ENCODE data around the gene LAGE3. TPM values are rescaled to one million over a fixed set of nuclear protein-coding genes. Genes with fewer than 3 reads are reported as not detected.

LAGE3 gene
- total and polyA plus RNA-seq, 2 donors (not counting 3 experiments of a cell fraction or from before 2014, with no cell fraction given): 14.3 to 31.9 TPM

DNA sequence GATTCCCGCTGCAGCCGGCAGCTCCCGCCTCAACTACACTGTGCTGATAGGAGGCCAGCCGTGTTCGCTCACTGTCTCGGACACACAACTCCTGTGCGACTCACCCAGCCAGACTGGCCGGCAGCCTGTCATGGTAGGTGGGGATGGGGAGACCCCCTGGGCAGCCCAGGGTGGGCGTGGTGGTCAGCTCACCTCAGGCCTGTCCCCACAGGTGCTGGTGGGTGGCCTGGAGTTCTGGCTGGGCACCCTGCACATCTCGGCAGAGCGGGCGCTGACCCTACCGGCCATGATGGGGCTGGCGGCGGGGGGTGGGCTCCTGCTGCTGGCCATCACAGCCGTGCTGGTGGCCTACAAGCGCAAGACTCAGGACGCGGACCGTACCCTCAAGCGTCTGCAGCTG, 11.5 kb downstream of the LAGE3 start:
- FAIRE-seq (no peak), DNase-seq (ENCODE audit: low read depth, low spot score) (no peak)
- H3K9me3 ChIP-seq (replicated peaks; ENCODE audit: control insufficient read depth, insufficient read depth, low read length): no peaks in the 10 kb centered on the region
- no peaks in the 10 kb centered on the region for H4K20me1 ChIP-seq (replicated peaks; ENCODE audit: control insufficient read depth, extremely low read depth, insufficient read depth, low read length)
- H3K4me2 ChIP-seq (ENCODE audit: insufficient read depth, low read length): no peak overlapping the region
- H3K27ac ChIP-seq (ENCODE audit: insufficient read depth, low read depth, low read length): no peak overlapping the region
- H3K36me3 ChIP-seq (ENCODE audit: control insufficient read depth in 2 of 2, extremely low read depth in 1 of 2, insufficient read depth in 2 of 2, low read length in 2 of 2): peaks cover 0 to 46% of the 10 kb centered on the region in 2 experiments
- no peaks in the 10 kb centered on the region for H3K9me1 ChIP-seq (replicated peaks; ENCODE audit: control insufficient read depth, extremely low read depth, insufficient read depth, low read length)
- H3K4me1 ChIP-seq (ENCODE audit: control insufficient read depth, extremely low read depth, insufficient read depth, low read length): no peaks in the 10 kb centered on the region
- CTCF ChIA-PET: no interaction called here
- H3K27me3 ChIP-seq (ENCODE audit: control insufficient read depth in 2 of 2, insufficient read depth in 2 of 2, low read length in 2 of 2): no peaks in the 10 kb centered on the region
- H2AFZ ChIP-seq (ENCODE audit: low read depth, low read length): no peak overlapping the region
- no peak overlapping the region for H3K9ac ChIP-seq (replicated peaks; ENCODE audit: extremely low read depth, insufficient read depth, low read length)
- POLR2A ChIA-PET: no interaction called here
- intact Hi-C loops (cut with micrococcal nuclease): no loop called here
- no peaks in the 10 kb centered on the region for H3K79me2 ChIP-seq (ENCODE audit: control insufficient read depth, insufficient read depth, low read length)
- TF ChIP-seq GATA2 (IDR thresholded peaks at IDR 0.05; ENCODE audit: insufficient read depth, insufficient read length, low read depth, low read length): no peak
- TF ChIP-seq MYC (IDR thresholded peaks at IDR 0.05; ENCODE audit: low read depth, low read length): no peak
- TF ChIP-seq JUN (IDR thresholded peaks at IDR 0.05; ENCODE audit: borderline replicate concordance, insufficient read depth, insufficient read length, low read depth): no peak
- TF ChIP-seq FOS (IDR thresholded peaks at IDR 0.05; ENCODE audit: borderline replicate concordance, insufficient read depth, low read length): no peak
- TF ChIP-seq MAX (IDR thresholded peaks at IDR 0.05; ENCODE audit: insufficient read depth, insufficient read length): no peak
- no peak for TF ChIP-seq POLR2A (IDR thresholded peaks at IDR 0.05; ENCODE audit: low read depth, low read length)
- no peak for TF ChIP-seq POLR2AphosphoS5 (IDR thresholded peaks at IDR 0.05; ENCODE audit: insufficient read depth, low read depth, low read length)
- TF ChIP-seq, protein P1, sequence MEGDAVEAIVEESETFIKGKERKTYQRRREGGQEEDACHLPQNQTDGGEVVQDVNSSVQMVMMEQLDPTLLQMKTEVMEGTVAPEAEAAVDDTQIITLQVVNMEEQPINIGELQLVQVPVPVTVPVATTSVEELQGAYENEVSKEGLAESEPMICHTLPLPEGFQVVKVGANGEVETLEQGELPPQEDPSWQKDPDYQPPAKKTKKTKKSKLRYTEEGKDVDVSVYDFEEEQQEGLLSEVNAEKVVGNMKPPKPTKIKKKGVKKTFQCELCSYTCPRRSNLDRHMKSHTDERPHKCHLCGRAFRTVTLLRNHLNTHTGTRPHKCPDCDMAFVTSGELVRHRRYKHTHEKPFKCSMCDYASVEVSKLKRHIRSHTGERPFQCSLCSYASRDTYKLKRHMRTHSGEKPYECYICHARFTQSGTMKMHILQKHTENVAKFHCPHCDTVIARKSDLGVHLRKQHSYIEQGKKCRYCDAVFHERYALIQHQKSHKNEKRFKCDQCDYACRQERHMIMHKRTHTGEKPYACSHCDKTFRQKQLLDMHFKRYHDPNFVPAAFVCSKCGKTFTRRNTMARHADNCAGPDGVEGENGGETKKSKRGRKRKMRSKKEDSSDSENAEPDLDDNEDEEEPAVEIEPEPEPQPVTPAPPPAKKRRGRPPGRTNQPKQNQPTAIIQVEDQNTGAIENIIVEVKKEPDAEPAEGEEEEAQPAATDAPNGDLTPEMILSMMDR (IDR thresholded peaks at IDR 0.05; ENCODE audit: extremely low read depth in 1 of 2, insufficient read depth in 1 of 2, low read depth in 1 of 2, low read length in 2 of 2): no peak
- TF ChIP-seq EZH2 (IDR thresholded peaks at IDR 0.05; ENCODE audit: borderline replicate concordance, low read depth, low read length, severe bottlenecking): no peak
- no peak overlapping the region for H3K4me3 ChIP-seq (replicated peaks in 1 of 3; ENCODE audit: insufficient read depth in 1 of 3, low read depth in 1 of 3, low read length in 3 of 3)
- BruUV-seq (replicated peaks): no TSS peak
- dilution Hi-C loops (cut with MboI; ENCODE audit: extremely low pct_ligation_motif_present, low sequenced_read_pairs): no loop called here

All from endothelial cell of umbilical vein (primary cell).